ENCODE measurements around the gene RPS28.
"Not testable (repeated sequence)": the region's sequence is repeated elsewhere in the genome, so short reads cannot be mapped to it uniquely, and the experiment has no call there.

RPS28 gene

DNA sequence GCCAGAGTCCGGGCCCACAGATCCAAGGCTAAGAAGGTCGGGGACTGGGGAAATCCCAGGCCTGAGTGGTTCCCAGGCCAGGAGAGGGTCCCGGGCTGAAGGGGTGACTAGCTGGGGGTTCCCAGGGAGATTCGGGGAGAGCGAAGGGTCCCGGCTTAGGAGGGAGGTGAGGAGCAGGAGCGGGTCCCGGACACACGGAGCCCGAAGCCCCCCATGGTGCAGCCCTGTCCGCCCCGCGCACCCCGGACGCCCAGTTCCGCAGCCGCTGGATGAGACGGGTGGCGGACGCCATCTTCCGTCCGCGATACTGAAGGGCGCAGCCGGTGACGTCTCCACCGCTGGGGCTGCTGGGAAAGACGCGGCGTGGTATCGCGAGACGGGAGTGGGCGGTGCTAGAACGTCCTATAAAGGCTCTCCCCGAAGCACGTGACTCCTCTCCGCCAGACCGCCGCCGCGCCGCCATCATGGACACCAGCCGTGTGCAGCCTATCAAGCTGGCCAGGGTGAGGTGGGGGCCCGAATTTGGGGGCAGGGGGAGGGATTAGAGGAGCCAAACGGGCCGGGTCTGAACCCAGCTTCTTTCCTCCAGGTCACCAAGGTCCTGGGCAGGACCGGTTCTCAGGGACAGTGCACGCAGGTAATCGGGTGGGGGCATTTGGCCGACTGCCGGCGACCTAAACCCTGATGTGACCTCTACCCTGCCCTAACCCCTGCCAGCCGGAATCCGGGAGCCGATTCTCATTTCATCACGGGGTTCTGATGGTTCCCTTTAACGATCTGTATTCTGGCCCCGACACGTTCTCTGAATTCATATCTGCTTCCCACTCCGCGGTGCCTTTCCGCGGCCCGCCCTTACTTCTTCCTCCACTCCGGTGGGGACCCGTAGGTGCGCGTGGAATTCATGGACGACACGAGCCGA, at the start of gene RPS28, which contains the start of gene NDUFA7:
RPS28 (plus strand) TSS at position 430 of the 919 bp plus-strand sequence; CDS start at position 465, 35 bp downstream.
NDUFA7 (minus strand) TSS at position 309 of the 919 bp plus-strand sequence; CDS start at position 292, 17 bp downstream.
- in situ Hi-C loops (cut with MboI; ENCODE audit: low sequenced_read_pairs): no loop called here

DNA sequence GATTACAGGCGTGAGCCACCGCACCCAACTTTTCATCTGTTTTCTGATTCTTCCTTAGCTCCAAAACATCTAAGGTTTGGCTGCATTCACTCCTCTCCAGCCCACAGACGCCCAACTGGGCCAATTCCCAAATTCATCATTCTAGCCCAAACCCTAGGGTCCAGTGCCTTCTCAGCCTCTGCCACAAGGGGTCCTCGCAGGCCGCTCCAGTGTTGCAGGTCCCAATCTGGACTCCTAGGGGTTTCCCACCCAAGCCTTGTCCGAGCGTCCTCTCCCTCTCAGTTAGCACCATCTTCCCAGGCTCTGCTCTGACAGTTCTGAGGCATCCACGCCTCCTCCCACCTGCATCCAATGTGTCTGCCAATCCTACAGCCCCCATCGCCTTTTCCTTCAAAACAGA, 44.8 kb upstream of the RPS28 start:
- in situ Hi-C loops (cut with MboI; ENCODE audit: low sequenced_read_pairs): not testable (repeated sequence)

DNA sequence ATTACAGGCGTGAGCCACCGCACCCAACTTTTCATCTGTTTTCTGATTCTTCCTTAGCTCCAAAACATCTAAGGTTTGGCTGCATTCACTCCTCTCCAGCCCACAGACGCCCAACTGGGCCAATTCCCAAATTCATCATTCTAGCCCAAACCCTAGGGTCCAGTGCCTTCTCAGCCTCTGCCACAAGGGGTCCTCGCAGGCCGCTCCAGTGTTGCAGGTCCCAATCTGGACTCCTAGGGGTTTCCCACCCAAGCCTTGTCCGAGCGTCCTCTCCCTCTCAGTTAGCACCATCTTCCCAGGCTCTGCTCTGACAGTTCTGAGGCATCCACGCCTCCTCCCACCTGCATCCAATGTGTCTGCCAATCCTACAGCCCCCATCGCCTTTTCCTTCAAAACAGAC, 30.0 kb upstream of the RPS28 start:
- in situ Hi-C loops (cut with MboI; ENCODE audit: low sequenced_read_pairs): not testable (repeated sequence)

DNA sequence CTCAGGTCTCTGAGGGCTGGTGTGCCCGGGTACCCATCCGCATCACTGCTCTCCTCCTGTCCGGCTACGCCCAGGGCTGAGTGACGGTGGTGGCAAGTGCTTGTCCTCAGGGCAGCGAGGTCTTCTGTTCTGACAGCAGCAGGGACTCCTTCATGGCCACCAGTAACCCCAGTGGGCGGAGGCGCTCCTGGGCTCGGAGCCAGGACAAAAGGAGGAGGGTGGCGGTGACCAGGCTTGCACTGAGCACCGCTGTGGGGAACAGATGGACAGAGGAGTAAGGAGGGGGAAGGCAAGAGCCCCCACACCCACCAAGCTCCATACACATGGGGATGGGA, 19.0 kb upstream of the RPS28 start:
- in situ Hi-C loops (cut with MboI; ENCODE audit: low sequenced_read_pairs): no loop called here

DNA sequence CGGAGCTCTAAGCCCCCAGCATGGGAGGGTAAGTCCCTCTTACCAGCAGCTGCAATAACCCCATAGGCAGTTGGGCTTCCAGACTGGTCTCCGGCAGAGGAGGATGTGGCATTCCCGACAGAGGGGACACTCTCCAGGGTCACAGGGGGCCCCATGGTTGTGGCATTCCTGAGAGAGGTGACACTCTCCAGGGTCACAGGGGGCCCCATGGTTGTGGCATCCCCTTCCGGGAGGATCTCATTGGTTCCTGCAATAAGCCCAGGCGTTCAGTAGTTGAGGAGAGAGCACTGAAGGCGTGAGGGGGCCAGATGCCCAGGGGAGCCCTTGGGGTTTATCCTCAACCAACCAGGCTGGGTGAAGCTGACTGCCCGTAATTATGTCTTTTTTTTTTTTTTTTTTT, 18.6 kb upstream of the RPS28 start:
- in situ Hi-C loops (cut with MboI; ENCODE audit: low sequenced_read_pairs): no loop called here

DNA sequence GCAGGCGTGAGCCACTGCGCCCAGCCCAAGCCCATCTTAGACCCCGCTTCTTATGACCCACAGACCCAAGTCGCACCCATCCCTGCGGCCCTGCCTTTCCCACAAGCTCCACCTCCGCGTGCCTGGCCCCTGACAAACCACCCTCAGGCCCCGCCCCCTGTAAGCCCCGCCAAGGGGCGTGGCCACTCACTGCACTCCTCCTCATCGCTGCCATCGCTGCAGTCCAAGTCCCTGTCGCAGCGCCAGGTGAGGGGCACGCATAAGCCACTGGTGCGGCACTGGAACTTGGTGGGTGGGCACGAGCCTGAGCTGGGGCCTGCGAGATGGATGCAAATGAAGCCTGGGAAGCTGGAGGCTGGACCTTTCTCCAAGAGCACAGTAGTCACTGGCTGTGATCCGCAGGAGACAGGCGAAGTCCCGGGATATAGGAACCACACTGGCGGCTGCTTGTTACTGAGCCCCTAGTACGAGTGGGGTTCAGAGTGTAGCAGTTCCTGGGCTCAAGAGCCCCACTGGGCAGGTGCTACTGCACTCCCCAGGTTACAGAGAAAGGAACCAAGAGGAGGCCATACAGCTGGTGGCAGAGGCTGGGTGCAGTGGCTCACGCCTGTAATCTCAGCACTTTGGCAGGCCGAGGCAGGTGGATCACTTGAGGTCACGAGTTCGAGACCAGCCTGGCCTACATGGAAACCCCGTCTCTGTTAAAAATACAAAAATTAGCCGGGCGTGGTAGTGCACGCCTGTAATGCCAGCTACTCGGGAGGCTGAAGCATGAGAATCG, 16.3 kb upstream of the RPS28 start:
- in situ Hi-C loops (cut with MboI; ENCODE audit: low sequenced_read_pairs): no loop called here

DNA sequence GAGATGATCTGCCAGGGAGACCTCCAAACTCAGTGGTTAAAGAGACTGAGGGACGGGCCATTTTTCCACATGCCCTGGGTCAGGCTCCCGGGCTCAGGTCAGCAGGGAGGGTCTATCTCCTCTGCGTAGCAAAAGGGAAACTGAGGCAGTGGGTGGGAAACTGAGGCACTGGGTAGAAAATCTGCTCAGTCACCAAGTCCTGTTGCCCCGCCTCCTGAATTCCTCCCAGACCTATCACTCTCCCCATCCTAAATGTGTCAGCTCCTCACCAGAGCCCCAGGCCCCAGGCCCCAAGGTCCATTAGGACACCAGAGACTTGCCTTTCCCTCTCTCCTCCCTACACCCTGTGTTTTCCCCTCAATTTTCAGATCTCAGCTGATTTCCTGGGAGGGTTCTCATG, 15.5 kb upstream of the RPS28 start:
- in situ Hi-C loops (cut with MboI; ENCODE audit: low sequenced_read_pairs): no loop called here

DNA sequence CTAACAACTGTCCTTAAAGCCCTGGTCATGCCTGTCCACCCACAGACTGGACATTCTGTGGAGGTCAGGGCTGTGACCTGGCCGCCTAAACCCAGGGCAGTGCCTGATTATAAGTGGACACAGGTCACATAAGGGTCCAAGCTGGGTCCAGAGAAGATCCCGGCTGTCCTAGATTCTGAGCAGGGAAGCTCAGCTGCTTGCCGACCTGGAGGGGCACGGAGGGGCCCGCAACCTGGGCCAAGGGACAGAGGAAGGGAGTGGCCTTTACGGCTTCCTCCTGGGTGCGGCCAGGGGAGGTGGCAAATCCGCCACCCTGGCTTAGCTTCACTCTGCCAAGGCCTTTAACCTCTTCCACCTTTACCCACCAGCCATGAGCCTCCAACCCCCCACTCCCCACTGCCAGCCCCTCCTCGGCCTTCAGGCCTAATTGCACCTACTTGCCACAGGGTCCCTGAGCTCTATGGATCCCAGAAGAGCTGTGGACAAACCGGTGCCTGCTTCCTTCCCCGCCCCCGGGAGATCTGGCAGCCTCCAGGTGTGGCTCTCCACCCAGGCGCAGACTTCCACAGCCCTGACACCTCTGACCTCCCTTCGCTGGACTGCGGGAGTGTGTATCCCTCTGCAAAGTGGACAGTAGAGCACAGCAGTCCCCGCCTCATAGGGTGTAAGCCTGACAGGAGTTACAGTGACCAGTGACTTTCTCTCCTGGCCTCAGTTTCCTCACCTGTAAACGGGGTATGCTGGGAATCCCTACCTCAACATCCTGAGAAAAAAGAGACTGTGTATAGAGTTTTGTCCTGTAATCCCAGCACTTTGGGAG, 14.9 kb upstream of the RPS28 start:
- in situ Hi-C loops (cut with MboI; ENCODE audit: low sequenced_read_pairs): no loop called here

DNA sequence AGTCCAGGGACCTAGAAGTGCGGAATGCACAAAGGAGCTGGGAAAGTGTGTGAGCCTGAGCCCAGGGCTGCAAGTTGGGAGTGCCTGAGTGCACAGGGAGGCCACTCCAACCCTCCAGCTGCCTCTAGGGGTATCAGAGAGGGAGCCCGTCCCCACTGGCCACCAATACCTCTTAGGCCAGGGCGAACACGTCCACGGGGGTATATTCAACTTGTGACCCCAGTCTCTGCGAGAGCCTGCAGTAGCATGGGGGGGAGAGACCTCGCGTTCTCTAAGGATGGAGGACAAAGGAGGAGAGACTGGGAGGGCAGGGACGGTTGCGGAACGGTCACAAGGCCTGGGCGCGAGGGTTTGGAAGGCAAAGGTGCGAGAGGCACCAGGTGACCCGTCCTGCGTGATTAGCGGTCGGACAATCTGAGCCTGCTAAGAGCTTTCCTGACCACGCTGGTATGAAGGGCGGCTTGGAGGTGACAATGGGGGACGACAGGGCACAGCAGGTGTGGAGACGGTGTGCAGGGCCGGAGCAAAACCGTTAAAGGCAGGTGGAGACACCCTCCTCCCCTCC, 13.8 kb upstream of the RPS28 start:
- in situ Hi-C loops (cut with MboI; ENCODE audit: low sequenced_read_pairs): no loop called here

DNA sequence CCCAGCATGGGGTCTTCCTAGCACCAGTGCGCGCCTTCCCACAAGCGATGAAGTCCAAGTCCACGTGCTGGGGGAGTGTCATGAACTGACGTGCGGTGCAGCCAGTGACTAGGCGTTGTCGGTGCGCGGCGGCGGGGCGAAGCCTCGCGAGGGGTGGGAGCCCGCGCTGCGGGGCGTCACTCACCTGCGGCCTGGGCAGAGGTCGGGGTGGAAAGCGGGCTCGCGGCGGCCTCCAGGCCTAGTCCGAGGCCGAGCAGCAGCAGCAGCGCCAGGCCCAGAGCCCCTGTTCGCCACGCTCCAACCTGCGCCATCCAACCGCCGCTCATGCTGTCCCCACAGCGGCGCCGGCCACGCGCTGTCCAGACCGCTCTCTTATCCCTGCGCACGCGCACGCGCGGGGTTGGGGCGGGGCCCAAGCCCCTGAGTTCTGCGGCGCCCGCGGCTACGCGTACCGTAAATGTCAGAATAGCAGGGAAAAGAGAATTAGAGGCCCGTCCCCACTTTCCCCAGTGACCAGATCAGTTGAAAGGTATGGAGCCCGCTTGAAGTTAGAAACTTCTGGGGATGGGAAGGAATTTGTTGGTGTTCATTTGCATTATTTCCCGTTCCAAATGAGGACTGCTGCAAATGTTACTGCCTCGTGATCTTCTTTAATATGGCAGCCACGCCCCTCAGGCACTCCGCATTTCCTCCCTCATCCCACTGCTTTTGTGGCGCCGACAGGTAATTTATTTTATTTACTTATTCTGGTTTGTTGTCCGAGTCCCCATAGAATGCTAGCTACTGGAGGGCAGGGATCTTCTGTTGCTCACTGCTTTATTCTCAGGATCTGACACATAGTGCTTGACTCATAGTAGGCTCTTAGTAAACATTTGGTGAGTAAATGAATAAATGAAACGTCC, 13.1 kb upstream of the RPS28 start, which contains the start of gene CD320:
CD320 (minus strand) TSS at position 394 of the 902 bp plus-strand sequence; CDS start at position 326, 68 bp downstream.
- in situ Hi-C loops (cut with MboI; ENCODE audit: low sequenced_read_pairs): no loop called here

DNA sequence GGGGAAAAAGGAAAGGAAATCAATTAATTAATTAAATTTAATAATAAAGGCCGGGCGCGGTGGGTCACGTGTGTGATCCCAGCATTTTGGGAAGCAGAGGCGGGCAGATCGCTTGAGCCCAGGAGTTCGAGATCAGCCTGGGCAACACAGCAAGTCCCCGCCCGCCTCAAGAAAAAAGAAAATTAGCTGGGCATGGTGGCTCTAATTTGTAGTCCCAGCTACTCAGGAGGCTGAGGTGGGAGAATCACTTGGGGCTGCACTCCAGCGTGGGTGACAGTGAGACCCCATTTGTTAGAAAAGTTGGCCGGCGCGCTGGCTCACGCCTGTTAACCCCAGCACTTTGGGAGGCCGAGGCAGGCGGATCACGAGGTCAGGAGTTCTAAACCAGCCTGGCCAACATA, 12.4 kb upstream of the RPS28 start:
- in situ Hi-C loops (cut with MboI; ENCODE audit: low sequenced_read_pairs): no loop called here

DNA sequence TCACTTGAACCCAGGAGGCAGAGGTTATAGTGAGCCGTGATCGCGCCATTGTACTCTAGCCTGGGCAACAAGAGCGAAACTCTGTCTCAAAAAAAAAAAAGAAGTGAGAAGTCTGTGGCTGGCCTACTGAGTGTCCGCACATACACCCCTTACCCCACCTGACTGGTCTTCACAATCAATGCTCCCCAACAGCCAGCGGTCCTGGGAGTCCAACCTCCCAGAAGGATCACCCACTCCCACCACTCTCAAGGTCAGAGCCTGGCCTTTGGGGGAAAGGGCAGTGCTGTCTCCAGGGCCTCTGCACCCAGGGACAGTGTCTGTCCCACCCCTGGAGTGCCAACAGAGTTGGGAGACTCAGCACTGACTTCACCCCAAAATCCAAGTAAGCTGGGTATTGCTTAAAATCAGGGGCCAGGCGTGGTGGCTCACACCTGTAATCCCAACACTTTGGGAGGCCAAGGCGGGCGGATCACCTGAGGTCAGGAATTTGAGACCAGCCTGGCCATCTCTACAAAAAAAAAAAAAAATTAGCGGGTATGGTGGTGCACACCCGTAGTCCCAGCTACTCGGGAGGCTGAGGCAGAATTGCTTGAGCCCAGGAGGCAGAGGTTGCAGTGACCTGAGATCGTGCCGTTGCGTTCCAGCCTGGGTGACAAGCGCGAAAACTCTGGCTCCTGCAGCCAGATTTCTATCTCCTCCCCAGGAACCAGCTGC, 10.8 kb upstream of the RPS28 start:
- in situ Hi-C loops (cut with MboI; ENCODE audit: low sequenced_read_pairs): no loop called here

DNA sequence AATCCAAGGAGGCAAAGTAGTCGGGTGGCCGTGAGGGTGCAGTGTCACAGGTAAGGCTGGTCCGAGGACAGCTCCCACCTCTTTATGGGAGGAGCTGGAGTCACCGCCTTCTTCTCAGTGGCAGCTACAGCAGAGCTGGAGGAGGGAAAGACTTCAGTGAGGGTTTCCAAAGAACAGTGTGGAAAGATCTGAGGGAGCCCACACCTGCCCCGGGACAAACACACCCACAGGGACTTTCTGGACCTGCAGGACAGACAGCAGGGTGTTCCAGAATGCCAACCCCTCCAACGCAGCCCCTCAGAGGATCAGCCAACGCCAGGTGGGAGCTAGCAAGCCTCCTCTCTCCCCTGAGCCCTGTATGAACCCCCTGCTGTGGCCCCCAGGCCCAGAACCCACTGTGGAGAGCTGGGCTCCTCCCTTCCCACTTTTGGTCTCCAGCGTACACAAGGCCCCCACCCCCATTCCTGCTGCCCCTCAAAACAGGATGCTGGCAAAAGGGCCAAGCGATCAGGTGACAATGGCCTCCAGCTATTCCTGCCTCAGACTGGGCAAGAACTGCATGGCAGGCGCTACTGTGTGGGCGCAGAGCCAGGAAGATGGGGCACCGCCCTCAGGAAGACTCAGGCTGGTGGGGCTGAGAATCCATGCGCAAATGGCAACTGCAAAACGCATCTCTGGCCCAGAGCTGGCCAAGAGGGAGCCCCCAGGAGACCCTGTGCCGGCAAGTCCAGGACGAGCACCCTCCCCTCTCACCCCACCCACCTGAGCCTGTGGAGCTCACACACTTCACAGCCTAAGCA, 9.6 kb upstream of the RPS28 start:
- in situ Hi-C loops (cut with MboI; ENCODE audit: low sequenced_read_pairs): no loop called here

DNA sequence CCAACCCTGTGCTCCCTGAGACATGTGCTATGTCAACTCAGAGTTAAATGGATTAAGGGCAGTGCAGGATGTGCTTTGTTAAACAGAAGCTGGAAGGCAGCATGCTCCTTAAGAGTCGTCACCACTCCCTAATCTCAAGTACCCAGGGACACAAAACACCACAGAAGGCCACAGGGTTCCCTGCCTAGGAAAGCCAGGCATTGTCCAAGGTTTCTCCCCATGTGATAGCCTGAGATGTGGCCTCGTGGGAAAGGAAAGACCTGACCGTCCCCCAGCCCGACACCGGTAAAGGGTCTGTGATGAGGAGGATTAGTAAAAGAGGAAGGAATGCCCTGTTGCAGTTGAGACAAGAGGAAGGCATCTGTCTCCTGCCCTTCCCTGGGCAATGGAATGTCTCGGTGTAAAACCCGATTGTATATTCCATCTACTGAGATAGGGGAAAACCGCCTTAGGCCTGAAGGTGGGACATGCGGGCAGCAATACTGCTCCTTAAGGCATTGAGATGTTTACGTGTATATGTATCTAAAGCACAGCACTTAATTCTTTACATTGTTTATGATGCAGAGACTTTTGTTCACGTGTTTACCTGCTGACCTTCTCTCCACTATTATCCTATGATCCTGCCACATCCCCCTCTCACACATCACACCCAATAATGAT, 6.2 kb upstream of the RPS28 start:
- in situ Hi-C loops (cut with MboI; ENCODE audit: low sequenced_read_pairs): not testable (repeated sequence)

DNA sequence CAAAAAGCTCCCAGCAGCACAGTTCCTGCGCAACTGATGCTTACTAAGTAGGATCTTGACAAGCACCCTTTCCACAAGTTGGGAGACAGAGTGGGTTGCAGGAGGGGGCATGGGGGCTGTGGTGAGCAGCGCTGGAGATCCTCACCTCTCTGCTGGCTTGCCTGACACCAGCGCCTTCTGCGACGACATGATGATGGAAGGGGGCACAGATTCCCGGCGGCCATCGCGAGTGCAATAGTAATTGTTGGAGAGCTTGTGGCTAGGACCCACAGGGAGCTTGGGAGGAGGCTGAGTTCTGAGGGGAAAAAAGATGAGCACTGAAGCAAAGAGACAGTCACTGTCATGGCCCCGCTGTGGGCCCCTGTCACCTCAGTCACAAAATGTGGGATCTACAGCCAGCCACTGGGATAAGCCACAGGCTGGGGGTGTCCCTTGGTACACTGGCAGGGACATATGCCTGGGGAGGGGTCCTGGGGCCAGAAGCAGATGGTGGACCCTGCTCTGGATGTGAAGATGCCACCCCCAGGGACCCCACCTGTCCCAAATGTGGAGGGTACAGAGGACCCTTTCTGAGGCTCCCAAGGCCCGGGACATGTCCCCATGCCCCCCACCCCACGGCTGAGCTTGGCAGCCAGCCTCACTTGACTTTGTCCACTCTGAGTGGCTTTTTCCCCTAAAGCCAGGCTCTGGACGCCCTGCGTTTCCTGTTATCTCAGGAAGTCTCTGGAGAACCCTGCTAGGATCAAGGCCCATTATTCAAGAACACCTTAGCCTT, 4.8 kb upstream of the RPS28 start:
- in situ Hi-C loops (cut with MboI; ENCODE audit: low sequenced_read_pairs): no loop called here

DNA sequence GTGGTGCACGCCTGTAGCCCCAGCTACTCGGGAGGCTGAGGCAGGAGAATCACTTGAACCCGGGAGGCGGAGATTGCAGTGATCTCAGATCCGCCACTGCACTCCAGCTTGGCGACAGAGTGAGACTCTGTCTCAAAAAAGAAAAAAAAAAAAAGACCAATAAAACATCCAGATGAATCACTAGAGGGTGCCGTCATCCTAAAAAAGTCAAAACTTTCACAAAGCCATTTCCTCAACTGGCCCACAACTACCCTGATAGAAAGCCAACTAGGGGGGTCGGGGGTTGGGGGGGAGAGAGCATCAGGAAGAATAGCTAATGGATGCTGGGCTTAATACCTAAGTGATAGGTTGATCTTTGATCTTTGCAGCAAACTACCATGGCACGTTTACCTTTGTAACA, 2.5 kb upstream of the RPS28 start:
- in situ Hi-C loops (cut with MboI; ENCODE audit: low sequenced_read_pairs): not testable (repeated sequence)

Data from HL-60/S4 treated with retinoic acid at 250 ng/mL for 4 days and 3 days (cell line).